Transverse colon (tissue), 4 donors: ENCODE results near the gene STRA8. TPM values are rescaled to one million over a fixed set of nuclear protein-coding genes. Genes with fewer than 3 reads are reported as not detected.

ENCODE experiments used
- DNase-seq: peaks from one replicate; pipeline ENCODE4 v3.0.0-alpha.2; 2019
- H3K27ac ChIP-seq, 4 donors: fragments of 200-600 bp; sonication (generic); 2 replicates each; pipeline ENCODE4 v1.5.1; 2016 to 2018; ENCODE audit warnings: inconsistent platforms in 4 of 4
- H3K27me3 ChIP-seq: fragments of 200-600 bp; sonication (generic); 2 replicates; pipeline ENCODE4 v1.5.1; 2017; ENCODE audit warnings: inconsistent platforms
- H3K36me3 ChIP-seq, 4 donors: fragments of 200-600 bp; sonication (generic); 2 replicates each; pipeline ENCODE4 v1.5.1; 2017 to 2019; ENCODE audit warnings: inconsistent platforms in 4 of 4
- H3K4me1 ChIP-seq, 4 donors: fragments of 200-600 bp; sonication (generic); 2 replicates each; pipeline ENCODE4 v1.5.1; 2017 to 2020; ENCODE audit warnings: inconsistent platforms in 4 of 4
- H3K4me3 ChIP-seq, 4 donors: fragments of 200-600 bp; sonication (generic); 1 replicate in 1 of 4; 2 replicates in 3 of 4; pipeline versions ENCODE4 v1.5.1 to v1.6.1; 2017 to 2019; ENCODE audit warnings: inconsistent platforms in 4 of 4
- H3K9me3 ChIP-seq, 2 donors: fragments of 200-600 bp; sonication (generic); 2 replicates each; pipeline ENCODE4 v1.5.1; 2017 to 2019; ENCODE audit warnings: inconsistent platforms in 2 of 2
- EP300 ChIP-seq: sonication (generic); formaldehyde crosslinking; IDR thresholded peaks from one replicate; pipeline ENCODE4 v1.6.1; 2017; ENCODE audit warnings: antibody characterized with exemption, low read depth
- POLR2A ChIP-seq: fragments of 450-650 bp; IDR thresholded peaks from one replicate; pipeline ENCODE4 v1.6.1; 2016; ENCODE audit warnings: antibody characterized with exemption, mild to moderate bottlenecking, moderate library complexity
- POLR2AphosphoS5 ChIP-seq, 3 donors: sonication (generic); formaldehyde crosslinking; IDR thresholded peaks; one replicate each; pipeline ENCODE4 v1.6.1; 2016; ENCODE audit warnings: antibody characterized with exemption in 3 of 3
- WGBS, 2 donors: methylation state at CpG; one replicate each; pipeline ENCODE4 v1.1.5; 2018; ENCODE audit warnings: low coverage in 1 of 2; 5-methylcytosine and 5-hydroxymethylcytosine counted together
- in situ Hi-C, 4 donors: fragments of 200-750 bp; cut with MboI; loops; one replicate each; pipeline versions ENCODE4 v1.15.0 to v1.15.1; 2017; ENCODE audit warnings: low sequenced_read_pairs in 3 of 4, low pct_ligation_motif_present in 1 of 4, low pct_unique_long_range_greater_than_20kb in 1 of 4
- intact Hi-C: fragments of 100-400 bp; cut with DNase I; formaldehyde crosslinking; loops from one replicate; pipeline ENCODE4 v1.15.1; 2023; ENCODE audit warnings: low total_unique reads
- total RNA-seq, 4 donors: library from RNA; depleted of rRNA; stranded (reverse); fragments of >200 nt; gene quantifications; one replicate each; pipeline ENCODE4 v1.1.0, GENCODE V29; 2016
- TF ChIP-seq, protein P1 (sequence below), 5 experiments: fragments of 200-600 bp in 3 of 5; fragments of 450-650 bp in 2 of 5; sonication (generic) in 3 of 5; IDR thresholded peaks; 1 replicate in 2 of 5; 2 replicates in 3 of 5; pipeline ENCODE4 v1.5.1; 2016 to 2017; ENCODE audit warnings: antibody characterized with exemption in 5 of 5, inconsistent platforms in 3 of 5, mild to moderate bottlenecking in 2 of 5, moderate library complexity in 1 of 5

Gene STRA8
- total RNA-seq, 4 donors from 2014 or later = not detected

GRCh38 chr7:135205850-135206249 lies 27.8 kb upstream of the STRA8 start:
- Histone ChIP-seq H3K9me3 (no peaks in the 10 kb centered on the region), H3K36me3 (peaks cover 0 to 9% (median 1%) of the 10 kb centered on the region in 4 donors), H3K4me1 (peaks cover 0 to 10% (median 8%) of the 10 kb centered on the region in 4 donors), H3K4me3 (no peak overlapping the region), H3K27me3 (no peaks in the 10 kb centered on the region), H3K27ac (no peak overlapping the region)
- DNase-seq = no peak
- TF ChIP-seq POLR2A (no peak), EP300 (no peak), POLR2AphosphoS5 (IDR thresholded peaks at IDR 0.05) (no peak)
- TF ChIP-seq, protein P1, sequence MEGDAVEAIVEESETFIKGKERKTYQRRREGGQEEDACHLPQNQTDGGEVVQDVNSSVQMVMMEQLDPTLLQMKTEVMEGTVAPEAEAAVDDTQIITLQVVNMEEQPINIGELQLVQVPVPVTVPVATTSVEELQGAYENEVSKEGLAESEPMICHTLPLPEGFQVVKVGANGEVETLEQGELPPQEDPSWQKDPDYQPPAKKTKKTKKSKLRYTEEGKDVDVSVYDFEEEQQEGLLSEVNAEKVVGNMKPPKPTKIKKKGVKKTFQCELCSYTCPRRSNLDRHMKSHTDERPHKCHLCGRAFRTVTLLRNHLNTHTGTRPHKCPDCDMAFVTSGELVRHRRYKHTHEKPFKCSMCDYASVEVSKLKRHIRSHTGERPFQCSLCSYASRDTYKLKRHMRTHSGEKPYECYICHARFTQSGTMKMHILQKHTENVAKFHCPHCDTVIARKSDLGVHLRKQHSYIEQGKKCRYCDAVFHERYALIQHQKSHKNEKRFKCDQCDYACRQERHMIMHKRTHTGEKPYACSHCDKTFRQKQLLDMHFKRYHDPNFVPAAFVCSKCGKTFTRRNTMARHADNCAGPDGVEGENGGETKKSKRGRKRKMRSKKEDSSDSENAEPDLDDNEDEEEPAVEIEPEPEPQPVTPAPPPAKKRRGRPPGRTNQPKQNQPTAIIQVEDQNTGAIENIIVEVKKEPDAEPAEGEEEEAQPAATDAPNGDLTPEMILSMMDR (IDR thresholded peaks at IDR 0.05) = no peak
- 97% methylated on average over 8 of the region's 8 CpGs; no CpG with 5 or more reads in 1 of the 2 donors for WGBS, 2 donors
- in situ Hi-C loops (no loop called here), intact Hi-C loops (no loop called here)

- Histone ChIP-seq H3K27me3 (no peaks in the 10 kb centered on the region), H3K9me3 (no peaks in the 10 kb centered on the region), H3K36me3 (peaks cover 0 to 9% (median 1%) of the 10 kb centered on the region in 4 donors), H3K27ac (no peak overlapping the region), H3K4me1 (peaks cover 0 to 13% (median 8%) of the 10 kb centered on the region in 4 donors), H3K4me3 (no peak overlapping the region)
- intact Hi-C loops (no loop called here), in situ Hi-C loops (no loop called here)
- 74 to 96% methylated on average over 5 to 7 of the region's 7 CpGs for WGBS, 2 donors
- DNase-seq = no peak
- TF ChIP-seq POLR2A (no peak), POLR2AphosphoS5 (IDR thresholded peaks at IDR 0.05) (no peak)
These were observed 26.7 kb upstream of the STRA8 start for GRCh38 chr7:135206941-135207391.

DNA sequence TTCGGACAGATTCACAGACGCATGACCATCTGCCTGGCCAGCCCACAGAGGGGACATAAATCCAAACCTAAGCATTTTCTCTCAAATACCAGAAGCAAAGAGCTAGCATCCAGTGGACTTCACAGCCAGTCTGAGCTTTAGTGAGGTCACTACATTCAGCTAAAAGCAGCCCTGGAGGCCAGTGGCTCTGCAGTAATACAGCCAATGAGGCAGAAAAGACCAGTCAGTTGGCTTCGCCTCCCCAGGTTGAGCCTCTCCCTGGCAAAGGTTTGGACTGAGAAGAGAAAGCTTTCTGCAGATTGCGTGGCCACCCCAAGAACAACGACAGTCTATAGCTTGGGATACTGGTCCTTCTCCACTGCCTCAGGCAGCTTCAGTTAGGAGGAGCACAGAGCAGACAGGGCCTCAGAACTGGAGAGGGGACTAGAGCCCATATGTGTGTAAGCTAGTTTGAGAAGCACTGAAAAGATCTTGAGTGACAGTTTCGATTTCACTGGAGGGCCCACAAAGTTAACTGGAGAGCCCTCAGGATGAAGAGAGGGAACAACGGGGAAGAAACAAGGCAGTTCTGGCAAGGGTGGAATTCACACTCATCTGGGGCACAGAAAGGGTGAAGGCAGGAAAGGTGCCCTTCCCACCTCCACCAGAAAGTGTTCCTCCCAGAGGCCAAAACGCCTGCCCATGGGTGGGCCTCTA lies 26.1 kb upstream of the STRA8 start:
- 88 to 90% methylated on average over 2 to 8 of the region's 8 CpGs for WGBS, 2 donors
- in situ Hi-C loops = no loop called here
- H3K27me3 ChIP-seq = no peaks in the 10 kb centered on the region
- TF ChIP-seq EP300 = no peak
- TF ChIP-seq POLR2A = no peak
- TF ChIP-seq POLR2AphosphoS5 (IDR thresholded peaks at IDR 0.05) = no peak
- TF ChIP-seq, protein P1 (IDR thresholded peaks at IDR 0.05) = no peak
- H3K4me1 ChIP-seq = peaks cover 0 to 15% (median 8%) of the 10 kb centered on the region in 4 donors
- no peak for DNase-seq
- H3K36me3 ChIP-seq = peaks cover 0 to 9% (median 1%) of the 10 kb centered on the region in 4 donors
- H3K27ac ChIP-seq = no peak overlapping the region
- H3K9me3 ChIP-seq = no peaks in the 10 kb centered on the region
- intact Hi-C loops = no loop called here
- no peak overlapping the region for H3K4me3 ChIP-seq

DNA sequence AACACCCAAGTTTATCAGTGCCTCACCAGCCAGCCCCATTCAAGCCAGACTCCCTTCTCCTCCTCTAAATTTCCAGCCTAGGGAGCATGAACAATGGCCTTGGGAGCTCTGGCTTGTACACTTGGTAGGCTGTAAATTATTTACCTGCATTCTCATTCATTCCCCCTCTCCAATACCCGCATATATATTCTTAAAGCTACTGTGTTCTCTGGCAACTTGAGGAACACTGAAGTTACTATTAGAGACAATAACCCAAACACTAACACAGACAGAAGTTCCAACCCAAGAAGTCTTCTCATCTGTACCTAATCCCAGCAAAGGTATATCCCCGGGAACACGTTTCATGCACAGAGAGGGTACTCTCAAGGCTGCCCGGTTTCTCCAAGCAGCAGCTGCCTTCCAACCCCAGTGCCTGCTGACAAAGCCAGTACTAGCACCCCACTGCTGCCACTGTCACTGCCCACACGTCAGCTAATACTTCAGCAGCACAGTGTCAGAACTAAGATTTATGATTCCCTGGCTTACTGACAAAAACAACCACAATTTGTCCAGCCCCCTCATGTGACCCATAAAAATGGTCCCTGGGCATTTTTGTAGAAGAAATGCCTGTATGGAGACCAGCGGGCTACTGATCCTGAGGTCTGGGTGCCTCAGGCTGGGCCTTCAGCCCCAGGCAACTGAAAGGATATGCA lies 25.4 kb upstream of the STRA8 start:
- Histone ChIP-seq H3K27ac (no peak overlapping the region), H3K36me3 (peaks cover 0 to 9% (median 0%) of the 10 kb centered on the region in 4 donors), H3K27me3 (no peaks in the 10 kb centered on the region), H3K4me3 (no peak overlapping the region), H3K9me3 (no peaks in the 10 kb centered on the region), H3K4me1 (peaks cover 0 to 15% (median 8%) of the 10 kb centered on the region in 4 donors)
- no peak for DNase-seq
- TF ChIP-seq POLR2AphosphoS5 (IDR thresholded peaks at IDR 0.05) = no peak
- TF ChIP-seq, protein P1 (IDR thresholded peaks at IDR 0.05) = no peak
- TF ChIP-seq POLR2A = no peak
- no peak for TF ChIP-seq EP300
- in situ Hi-C loops = no loop called here
- intact Hi-C loops = no loop called here
- 80 to 100% methylated on average over 1 to 6 of the region's 6 CpGs for WGBS, 2 donors
